ENCODE data around the gene ZDHHC7.

Gene ZDHHC7

GRCh38 chr16:84965428-84966415, 45.6 kb downstream of the ZDHHC7 start:
- DNase-seq (ENCODE audit: insufficient read length, low spot score) (no peak), FAIRE-seq (no peak)
- TF ChIP-seq POLR2A (IDR thresholded peaks at IDR 0.05; ENCODE audit: low read depth, low read length): no peak

- no peak for TF ChIP-seq POLR2A (IDR thresholded peaks at IDR 0.05; ENCODE audit: low read depth, low read length)
- FAIRE-seq (no peak), DNase-seq (ENCODE audit: insufficient read length, low spot score) (no peak)
Measured at GRCh38 chr16:84964386-84965128, 46.8 kb downstream of the ZDHHC7 start.

- no peak for FAIRE-seq
- no peak for DNase-seq (ENCODE audit: insufficient read length, low spot score)
- TF ChIP-seq POLR2A (IDR thresholded peaks at IDR 0.05; ENCODE audit: low read depth, low read length): no peak
Measured at GRCh38 chr16:84963066-84963465, 48.3 kb downstream of the ZDHHC7 start.

- no peak for TF ChIP-seq POLR2A (IDR thresholded peaks at IDR 0.05; ENCODE audit: low read depth, low read length)
- DNase-seq (ENCODE audit: insufficient read length, low spot score): no peak
- FAIRE-seq: no peak
Measured at GRCh38 chr16:84960942-84961341, 50.4 kb downstream of the ZDHHC7 start.

GRCh38 chr16:84959784-84960417, 51.4 kb downstream of the ZDHHC7 start:
- no peak for TF ChIP-seq POLR2A (IDR thresholded peaks at IDR 0.05; ENCODE audit: low read depth, low read length)
- DNase-seq (ENCODE audit: insufficient read length, low spot score) (no peak), FAIRE-seq (no peak)

- DNase-seq (ENCODE audit: insufficient read length, low spot score) (no peak), FAIRE-seq (no peak)
- no peak for TF ChIP-seq POLR2A (IDR thresholded peaks at IDR 0.05; ENCODE audit: low read depth, low read length)
Measured at GRCh38 chr16:84959045-84959576, 52.2 kb downstream of the ZDHHC7 start.

- no peak for FAIRE-seq
- TF ChIP-seq POLR2A (IDR thresholded peaks at IDR 0.05; ENCODE audit: low read depth, low read length): no peak
- no peak for DNase-seq (ENCODE audit: insufficient read length, low spot score)
Measured at GRCh38 chr16:84957792-84958191, 53.5 kb downstream of the ZDHHC7 start.

- no peak for FAIRE-seq
- TF ChIP-seq POLR2A (IDR thresholded peaks at IDR 0.05; ENCODE audit: low read depth, low read length): no peak
Measured at GRCh38 chr16:84957192-84957591, 54.1 kb downstream of the ZDHHC7 start.

GRCh38 chr16:84955427-84955826, 55.9 kb downstream of the ZDHHC7 start:
- TF ChIP-seq POLR2A (IDR thresholded peaks at IDR 0.05; ENCODE audit: low read depth, low read length): no peak
- FAIRE-seq (no peak), DNase-seq (ENCODE audit: insufficient read length, low spot score) (no peak)

More at GRCh38 chr16:84957192-84957591, 54.1 kb downstream of the ZDHHC7 start:
- no peak for DNase-seq (ENCODE audit: insufficient read length, low spot score)

GRCh38 chr16:84953190-84953746, 58.1 kb downstream of the ZDHHC7 start:
- no peak for TF ChIP-seq POLR2A (IDR thresholded peaks at IDR 0.05; ENCODE audit: low read depth, low read length)
- no peak for DNase-seq (ENCODE audit: insufficient read length, low spot score)
- no peak for FAIRE-seq

- FAIRE-seq (no peak), DNase-seq (ENCODE audit: insufficient read length, low spot score) (peak; percentile 78)
- no peak for TF ChIP-seq POLR2A (IDR thresholded peaks at IDR 0.05; ENCODE audit: low read depth, low read length)
Measured at GRCh38 chr16:84952335-84953189, 58.8 kb downstream of the ZDHHC7 start.

- no peak for TF ChIP-seq POLR2A (IDR thresholded peaks at IDR 0.05; ENCODE audit: low read depth, low read length)
- no peak for DNase-seq (ENCODE audit: insufficient read length, low spot score)
- FAIRE-seq: no peak
Measured at GRCh38 chr16:84950906-84951305, 60.4 kb downstream of the ZDHHC7 start.

All from H54 (cell line).